ENCODE results near the gene SLC36A1.
A peak's percentile ranks its signal among the peaks of the same experiment; 100 is the strongest.

Gene SLC36A1

GRCh38 chr5:151470439-151470838 is 23.0 kb downstream of the SLC36A1 start:
- Histone ChIP-seq H3K4me1 (ENCODE audit: control insufficient read depth in 1 of 2, insufficient read depth in 2 of 2, low read length in 2 of 2) (no peaks in the 10 kb centered on the region), H3K27ac (ENCODE audit: low read length) (no peak overlapping the region), H3K27me3 (ENCODE audit: low read depth, low read length) (no peaks in the 10 kb centered on the region), H3K4me3 (ENCODE audit: low read depth in 1 of 2, low read length in 2 of 2) (no peak overlapping the region), H3K9me3 (ENCODE audit: control insufficient read depth in 1 of 2, low read length in 2 of 2) (no peaks in the 10 kb centered on the region), H3K36me3 (ENCODE audit: control insufficient read depth in 1 of 2, insufficient read depth in 2 of 2, low read length in 2 of 2) (peaks cover 23 to 35% of the 10 kb centered on the region in 2 donors)

- Histone ChIP-seq H3K27me3 (ENCODE audit: low read depth, low read length) (no peaks in the 10 kb centered on the region), H3K36me3 (ENCODE audit: control insufficient read depth in 1 of 2, insufficient read depth in 2 of 2, low read length in 2 of 2) (peaks cover 26 to 29% of the 10 kb centered on the region in 2 donors), H3K4me1 (ENCODE audit: control insufficient read depth in 1 of 2, insufficient read depth in 2 of 2, low read length in 2 of 2) (no peaks in the 10 kb centered on the region), H3K9me3 (ENCODE audit: control insufficient read depth in 1 of 2, low read length in 2 of 2) (no peaks in the 10 kb centered on the region), H3K4me3 (ENCODE audit: low read depth in 1 of 2, low read length in 2 of 2) (no peak overlapping the region), H3K27ac (ENCODE audit: low read length) (no peak overlapping the region)
These were observed 23.9 kb downstream of the SLC36A1 start for GRCh38 chr5:151471276-151471675.

- no peaks in the 10 kb centered on the region for H3K27me3 ChIP-seq (ENCODE audit: low read depth, low read length)
- no peak overlapping the region for H3K4me3 ChIP-seq (ENCODE audit: low read depth in 1 of 2, low read length in 2 of 2)
- H3K4me1 ChIP-seq (ENCODE audit: control insufficient read depth in 1 of 2, insufficient read depth in 2 of 2, low read length in 2 of 2) = no peaks in the 10 kb centered on the region
- no peak overlapping the region for H3K27ac ChIP-seq (ENCODE audit: low read length)
- no peaks in the 10 kb centered on the region for H3K9me3 ChIP-seq (ENCODE audit: control insufficient read depth in 1 of 2, low read length in 2 of 2)
- H3K36me3 ChIP-seq (ENCODE audit: control insufficient read depth in 1 of 2, insufficient read depth in 2 of 2, low read length in 2 of 2) = peaks cover 34 to 35% of the 10 kb centered on the region in 2 donors
These were observed 27.4 kb downstream of the SLC36A1 start for GRCh38 chr5:151474799-151475198.

GRCh38 chr5:151475388-151475787 is 28.0 kb downstream of the SLC36A1 start:
- Histone ChIP-seq H3K4me3 (ENCODE audit: low read depth in 1 of 2, low read length in 2 of 2) (no peak overlapping the region), H3K27ac (ENCODE audit: low read length) (no peak overlapping the region), H3K9me3 (ENCODE audit: control insufficient read depth in 1 of 2, low read length in 2 of 2) (no peaks in the 10 kb centered on the region), H3K4me1 (ENCODE audit: control insufficient read depth in 1 of 2, insufficient read depth in 2 of 2, low read length in 2 of 2) (no peaks in the 10 kb centered on the region), H3K36me3 (ENCODE audit: control insufficient read depth in 1 of 2, insufficient read depth in 2 of 2, low read length in 2 of 2) (peaks cover 31 to 34% of the 10 kb centered on the region in 2 donors), H3K27me3 (ENCODE audit: low read depth, low read length) (no peaks in the 10 kb centered on the region)

- H3K27me3 ChIP-seq (ENCODE audit: low read depth, low read length) = no peaks in the 10 kb centered on the region
- H3K36me3 ChIP-seq (ENCODE audit: control insufficient read depth in 1 of 2, insufficient read depth in 2 of 2, low read length in 2 of 2) = peaks cover 24 to 34% of the 10 kb centered on the region in 2 donors
- H3K9me3 ChIP-seq (ENCODE audit: control insufficient read depth in 1 of 2, low read length in 2 of 2) = no peaks in the 10 kb centered on the region
- H3K4me3 ChIP-seq (ENCODE audit: low read depth in 1 of 2, low read length in 2 of 2) = no peak overlapping the region
- H3K4me1 ChIP-seq (ENCODE audit: control insufficient read depth in 1 of 2, insufficient read depth in 2 of 2, low read length in 2 of 2) = no peaks in the 10 kb centered on the region
- no peak overlapping the region for H3K27ac ChIP-seq (ENCODE audit: low read length)
These were observed 28.6 kb downstream of the SLC36A1 start for GRCh38 chr5:151476016-151476415.

GRCh38 chr5:151477101-151477500 is 29.7 kb downstream of the SLC36A1 start:
- peaks cover 28 to 31% of the 10 kb centered on the region in 2 donors for H3K36me3 ChIP-seq (ENCODE audit: control insufficient read depth in 1 of 2, insufficient read depth in 2 of 2, low read length in 2 of 2)

GRCh38 chr5:151480384-151481293 is 33.2 kb downstream of the SLC36A1 start:
- H3K9me3 ChIP-seq (ENCODE audit: control insufficient read depth in 1 of 2, low read length in 2 of 2) = no peaks in the 10 kb centered on the region
- no peaks in the 10 kb centered on the region for H3K4me1 ChIP-seq (ENCODE audit: control insufficient read depth in 1 of 2, insufficient read depth in 2 of 2, low read length in 2 of 2)
- no peaks in the 10 kb centered on the region for H3K27me3 ChIP-seq (ENCODE audit: low read depth, low read length)
- H3K4me3 ChIP-seq (ENCODE audit: low read depth in 1 of 2, low read length in 2 of 2) = no peak overlapping the region
- H3K36me3 ChIP-seq (ENCODE audit: control insufficient read depth in 1 of 2, insufficient read depth in 2 of 2, low read length in 2 of 2) = peaks cover 31 to 33% of the 10 kb centered on the region in 2 donors
- H3K27ac ChIP-seq (ENCODE audit: low read length) = peak overlapping the region; percentile 1

More at GRCh38 chr5:151477101-151477500, 29.7 kb downstream of the SLC36A1 start:
- Histone ChIP-seq H3K4me3 (ENCODE audit: low read depth in 1 of 2, low read length in 2 of 2) (no peak overlapping the region), H3K27me3 (ENCODE audit: low read depth, low read length) (no peaks in the 10 kb centered on the region), H3K27ac (ENCODE audit: low read length) (no peak overlapping the region), H3K9me3 (ENCODE audit: control insufficient read depth in 1 of 2, low read length in 2 of 2) (no peaks in the 10 kb centered on the region), H3K4me1 (ENCODE audit: control insufficient read depth in 1 of 2, insufficient read depth in 2 of 2, low read length in 2 of 2) (no peaks in the 10 kb centered on the region)

GRCh38 chr5:151483176-151483575 is 35.8 kb downstream of the SLC36A1 start:
- H3K4me3 ChIP-seq (ENCODE audit: low read depth in 1 of 2, low read length in 2 of 2) = no peak overlapping the region
- H3K27ac ChIP-seq (ENCODE audit: low read length) = peak overlapping the region; percentile 14
- H3K4me1 ChIP-seq (ENCODE audit: control insufficient read depth in 1 of 2, insufficient read depth in 2 of 2, low read length in 2 of 2) = no peaks in the 10 kb centered on the region
- H3K36me3 ChIP-seq (ENCODE audit: control insufficient read depth in 1 of 2, insufficient read depth in 2 of 2, low read length in 2 of 2) = peaks cover 27 to 34% of the 10 kb centered on the region in 2 donors
- H3K27me3 ChIP-seq (ENCODE audit: low read depth, low read length) = no peaks in the 10 kb centered on the region
- no peaks in the 10 kb centered on the region for H3K9me3 ChIP-seq (ENCODE audit: control insufficient read depth in 1 of 2, low read length in 2 of 2)

- H3K27ac ChIP-seq (ENCODE audit: low read length) = peak overlapping the region; percentile 14
- no peaks in the 10 kb centered on the region for H3K4me1 ChIP-seq (ENCODE audit: control insufficient read depth in 1 of 2, insufficient read depth in 2 of 2, low read length in 2 of 2)
- peaks cover 30 to 38% of the 10 kb centered on the region in 2 donors for H3K36me3 ChIP-seq (ENCODE audit: control insufficient read depth in 1 of 2, insufficient read depth in 2 of 2, low read length in 2 of 2)
These were observed 36.2 kb downstream of the SLC36A1 start for GRCh38 chr5:151483647-151484046.

GRCh38 chr5:151487544-151487943 is 40.1 kb downstream of the SLC36A1 start:
- Histone ChIP-seq H3K27me3 (ENCODE audit: low read depth, low read length) (no peaks in the 10 kb centered on the region), H3K36me3 (ENCODE audit: control insufficient read depth in 1 of 2, insufficient read depth in 2 of 2, low read length in 2 of 2) (peaks cover 23 to 51% of the 10 kb centered on the region in 2 donors), H3K27ac (ENCODE audit: low read length) (no peak overlapping the region), H3K9me3 (ENCODE audit: control insufficient read depth in 1 of 2, low read length in 2 of 2) (no peaks in the 10 kb centered on the region), H3K4me1 (ENCODE audit: control insufficient read depth in 1 of 2, insufficient read depth in 2 of 2, low read length in 2 of 2) (no peaks in the 10 kb centered on the region), H3K4me3 (ENCODE audit: low read depth in 1 of 2, low read length in 2 of 2) (no peak overlapping the region)

More at GRCh38 chr5:151483647-151484046, 36.2 kb downstream of the SLC36A1 start:
- no peak overlapping the region for H3K4me3 ChIP-seq (ENCODE audit: low read depth in 1 of 2, low read length in 2 of 2)
- no peaks in the 10 kb centered on the region for H3K9me3 ChIP-seq (ENCODE audit: control insufficient read depth in 1 of 2, low read length in 2 of 2)
- no peaks in the 10 kb centered on the region for H3K27me3 ChIP-seq (ENCODE audit: low read depth, low read length)

GRCh38 chr5:151490627-151491026 is 43.2 kb downstream of the SLC36A1 start:
- H3K9me3 ChIP-seq (ENCODE audit: control insufficient read depth in 1 of 2, low read length in 2 of 2) = no peaks in the 10 kb centered on the region
- no peaks in the 10 kb centered on the region for H3K4me1 ChIP-seq (ENCODE audit: control insufficient read depth in 1 of 2, insufficient read depth in 2 of 2, low read length in 2 of 2)
- H3K4me3 ChIP-seq (ENCODE audit: low read depth in 1 of 2, low read length in 2 of 2) = no peak overlapping the region
- H3K36me3 ChIP-seq (ENCODE audit: control insufficient read depth in 1 of 2, insufficient read depth in 2 of 2, low read length in 2 of 2) = peaks cover 23 to 39% of the 10 kb centered on the region in 2 donors
- no peaks in the 10 kb centered on the region for H3K27me3 ChIP-seq (ENCODE audit: low read depth, low read length)
- no peak overlapping the region for H3K27ac ChIP-seq (ENCODE audit: low read length)

Measured in muscle layer of duodenum (tissue), 2 donors.